Upper lobe of right lung (tissue), 1 donor: ENCODE data around the gene NEK1. TPM values are rescaled to one million over a fixed set of nuclear protein-coding genes. Genes with fewer than 3 reads are reported as not detected.

ENCODE experiments used
- ATAC-seq: fragments of 200-7000 bp; cut with Tn5 transposase; one replicate; pipeline ENCODE4 v1.9.1; 2020; ENCODE audit warnings: mild to moderate bottlenecking, moderate library complexity
- DNase-seq: peaks from one replicate; pipeline ENCODE4 v3.0.0-alpha.2; 2020
- H3K27ac ChIP-seq: fragments of 200-600 bp; one replicate; pipeline ENCODE4 v1.8.0; 2022
- H3K27me3 ChIP-seq: fragments of 200-600 bp; one replicate; pipeline ENCODE4 v1.8.0; 2022; ENCODE audit warnings: mild to moderate bottlenecking
- H3K36me3 ChIP-seq: fragments of 200-600 bp; one replicate; pipeline ENCODE4 v1.8.0; 2022
- H3K4me1 ChIP-seq: fragments of 200-600 bp; one replicate; pipeline ENCODE4 v1.8.0; 2022
- H3K4me3 ChIP-seq: fragments of 200-600 bp; one replicate; pipeline ENCODE4 v1.8.0; 2022; ENCODE audit warnings: mild to moderate bottlenecking
- H3K9me3 ChIP-seq: fragments of 200-600 bp; one replicate; pipeline ENCODE4 v1.8.0; 2022
- intact Hi-C: fragments of 100-400 bp; cut with DNase I; formaldehyde crosslinking; loops from one replicate; pipeline ENCODE4 v1.11.0; 2022
- total RNA-seq: library from RNA; stranded (reverse); fragmentation: NEBNext Ultra II Directional; extraction: Animal tissue kit (Norgen Biotek cat#: 25700); gene quantifications from one replicate; pipeline ENCODE4 v1.2.1, GENCODE V29; 2021
- TF ChIP-seq, protein P1 (sequence below): fragments of 200-600 bp; IDR thresholded peaks from one replicate; pipeline ENCODE4 v1.8.0; 2022; ENCODE audit warnings: antibody characterized with exemption
- donor health status: DM: no; HTN: yes; CAD: no; lungs with severe emphysema.

Gene NEK1
- total RNA-seq, 1 donor from 2014 or later = 13.5 TPM

DNA sequence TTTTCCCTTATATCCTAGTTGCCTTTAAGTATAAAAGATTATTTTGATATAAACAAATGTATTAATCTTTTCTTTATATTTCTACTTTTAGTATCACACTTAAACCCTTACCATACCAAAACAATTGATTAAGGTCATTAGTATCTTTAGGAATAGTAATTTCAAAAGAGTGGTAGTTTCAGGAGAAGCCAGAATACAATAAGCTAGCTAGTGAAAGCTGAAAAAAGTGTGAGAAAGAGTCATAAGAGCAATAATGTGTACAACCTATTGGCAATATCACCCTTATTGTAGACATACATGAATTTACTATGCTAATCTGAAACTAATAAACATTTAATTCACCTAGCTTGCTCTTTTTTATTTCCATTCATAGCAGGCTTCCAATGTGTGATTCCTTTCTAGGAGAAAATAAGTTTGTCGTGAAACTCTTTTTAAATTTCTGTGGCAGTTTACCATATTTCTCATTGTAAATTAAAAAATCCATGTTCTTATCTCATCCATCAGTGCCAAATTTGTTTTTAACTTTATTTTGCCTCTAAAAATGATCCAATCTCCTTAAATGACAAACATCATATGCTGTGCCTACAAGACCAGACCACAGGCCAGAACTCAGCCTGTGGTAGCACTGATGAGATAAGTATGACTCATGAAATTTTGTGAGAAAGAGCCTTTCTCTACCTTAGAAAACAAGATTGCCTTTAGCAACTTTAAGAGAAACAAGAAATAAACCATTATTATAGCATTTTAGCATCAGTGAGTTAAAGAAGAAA lies 8.1 kb downstream of the NEK1 start:
- TF ChIP-seq, protein P1, sequence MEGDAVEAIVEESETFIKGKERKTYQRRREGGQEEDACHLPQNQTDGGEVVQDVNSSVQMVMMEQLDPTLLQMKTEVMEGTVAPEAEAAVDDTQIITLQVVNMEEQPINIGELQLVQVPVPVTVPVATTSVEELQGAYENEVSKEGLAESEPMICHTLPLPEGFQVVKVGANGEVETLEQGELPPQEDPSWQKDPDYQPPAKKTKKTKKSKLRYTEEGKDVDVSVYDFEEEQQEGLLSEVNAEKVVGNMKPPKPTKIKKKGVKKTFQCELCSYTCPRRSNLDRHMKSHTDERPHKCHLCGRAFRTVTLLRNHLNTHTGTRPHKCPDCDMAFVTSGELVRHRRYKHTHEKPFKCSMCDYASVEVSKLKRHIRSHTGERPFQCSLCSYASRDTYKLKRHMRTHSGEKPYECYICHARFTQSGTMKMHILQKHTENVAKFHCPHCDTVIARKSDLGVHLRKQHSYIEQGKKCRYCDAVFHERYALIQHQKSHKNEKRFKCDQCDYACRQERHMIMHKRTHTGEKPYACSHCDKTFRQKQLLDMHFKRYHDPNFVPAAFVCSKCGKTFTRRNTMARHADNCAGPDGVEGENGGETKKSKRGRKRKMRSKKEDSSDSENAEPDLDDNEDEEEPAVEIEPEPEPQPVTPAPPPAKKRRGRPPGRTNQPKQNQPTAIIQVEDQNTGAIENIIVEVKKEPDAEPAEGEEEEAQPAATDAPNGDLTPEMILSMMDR = no peak
- intact Hi-C loops = no loop called here
- Histone ChIP-seq H3K27ac (no peak overlapping the region), H3K36me3 (peaks cover 20% of the 10 kb centered on the region), H3K4me3 (no peak overlapping the region), H3K4me1 (no peaks in the 10 kb centered on the region), H3K9me3 (no peaks in the 10 kb centered on the region), H3K27me3 (no peaks in the 10 kb centered on the region)
- ATAC-seq (no peak), DNase-seq (no peak)

GRCh38 chr4:169603312-169603711 lies 9.1 kb downstream of the NEK1 start:
- TF ChIP-seq, protein P1 = no peak
- intact Hi-C loops = no loop called here
- H3K4me1 ChIP-seq = no peaks in the 10 kb centered on the region
- ATAC-seq (no peak), DNase-seq (no peak)
- peaks cover 27% of the 10 kb centered on the region for H3K36me3 ChIP-seq
- no peak overlapping the region for H3K27ac ChIP-seq
- no peaks in the 10 kb centered on the region for H3K9me3 ChIP-seq
- no peak overlapping the region for H3K4me3 ChIP-seq
- H3K27me3 ChIP-seq = no peaks in the 10 kb centered on the region

GRCh38 chr4:169601016-169601771 lies 11.2 kb downstream of the NEK1 start:
- H3K36me3 ChIP-seq = peaks cover 31% of the 10 kb centered on the region
- DNase-seq = no peak
- H3K27ac ChIP-seq = no peak overlapping the region
- no peaks in the 10 kb centered on the region for H3K4me1 ChIP-seq
- ATAC-seq = no peak
- intact Hi-C loops = no loop called here
- H3K27me3 ChIP-seq = no peaks in the 10 kb centered on the region
- H3K9me3 ChIP-seq = no peaks in the 10 kb centered on the region
- TF ChIP-seq, protein P1 = no peak
- no peak overlapping the region for H3K4me3 ChIP-seq

- no peak overlapping the region for H3K27ac ChIP-seq
- DNase-seq = no peak
Observed at GRCh38 chr4:169594560-169595195, 17.7 kb downstream of the NEK1 start.

GRCh38 chr4:169593050-169593560 lies 19.3 kb downstream of the NEK1 start:
- no peaks in the 10 kb centered on the region for H3K4me1 ChIP-seq
- H3K27me3 ChIP-seq = no peaks in the 10 kb centered on the region
- no peak overlapping the region for H3K27ac ChIP-seq
- H3K9me3 ChIP-seq = no peaks in the 10 kb centered on the region
- intact Hi-C loops = no loop called here
- no peak overlapping the region for H3K4me3 ChIP-seq
- ATAC-seq (no peak), DNase-seq (no peak)
- TF ChIP-seq, protein P1 = no peak
- peaks cover 27% of the 10 kb centered on the region for H3K36me3 ChIP-seq

More at GRCh38 chr4:169594560-169595195, 17.7 kb downstream of the NEK1 start:
- intact Hi-C loops = no loop called here
- ATAC-seq = no peak
- Histone ChIP-seq H3K4me3 (no peak overlapping the region), H3K9me3 (no peaks in the 10 kb centered on the region), H3K27me3 (no peaks in the 10 kb centered on the region), H3K4me1 (no peaks in the 10 kb centered on the region), H3K36me3 (peaks cover 20% of the 10 kb centered on the region)
- TF ChIP-seq, protein P1 = no peak
